Stimulated activated CD4-positive, alpha-beta T cell treated with anti-CD3 and anti-CD28 coated beads, Interleukin-12 subunit alpha, Interleukin-12 subunit beta, amount 100 ng/mL, for 48 hours (primary cell): ENCODE data around the gene GDA.

Experiments
- DNase-seq, 3 donors: peaks; one replicate each; pipeline ENCODE4 v3.0.0-alpha.2; 2020; ENCODE audit warnings: low read depth in 2 of 3, low spot score in 1 of 3

The GDA gene

GRCh38 chr9:72149231-72149975 lies at the start of gene GDA:
Gene GDA, plus strand, starts transcription at chr9:72149440. Its CDS starts 120 bp downstream, at chr9:72149560.
- no peak for DNase-seq

DNA sequence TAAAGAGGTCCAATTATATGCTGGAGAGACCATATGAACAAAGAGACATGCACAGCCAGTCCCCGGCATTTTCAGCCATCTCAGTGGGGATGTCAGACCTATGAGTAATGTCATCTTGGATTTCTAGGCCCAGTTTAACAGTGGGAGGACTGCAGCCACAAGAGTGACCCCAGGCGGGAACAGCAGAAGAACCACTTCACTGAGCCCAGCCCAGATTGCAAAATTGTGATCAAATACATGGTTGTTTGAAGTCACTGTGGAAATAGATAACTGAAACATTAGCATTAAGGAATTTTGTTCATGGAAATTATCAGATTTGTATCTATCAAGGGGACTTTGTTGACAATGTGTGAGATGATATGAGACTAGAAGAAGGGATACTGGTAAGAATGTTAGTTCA lies 46.7 kb upstream of the GDA start:
- DNase-seq = no peak

- no peak for DNase-seq
Measured at GRCh38 chr9:72113056-72113455, 36.2 kb upstream of the GDA start.

- no peak for DNase-seq
Measured at GRCh38 chr9:72119853-72120252, 29.4 kb upstream of the GDA start.

DNA sequence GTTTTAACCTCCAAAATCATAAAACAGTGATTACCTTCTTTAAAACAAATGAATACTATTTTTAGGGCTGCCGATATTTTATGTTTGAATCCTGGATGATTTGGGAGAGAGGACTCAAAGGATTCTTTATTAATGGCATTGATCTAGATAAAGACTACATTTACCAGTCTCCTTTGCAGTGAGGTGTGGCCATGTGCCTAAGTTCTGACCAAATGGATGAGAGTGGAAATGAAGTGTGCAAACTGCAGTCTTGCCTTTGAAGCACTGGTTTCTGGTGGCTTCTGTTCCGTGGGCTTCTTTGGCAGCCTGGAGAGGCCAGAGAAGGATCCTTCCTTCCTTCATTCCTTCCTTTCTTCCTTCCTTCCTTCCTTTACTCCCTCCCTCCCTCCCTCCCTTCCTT lies 24.3 kb upstream of the GDA start:
- DNase-seq = no peak

- no peak for DNase-seq
Measured at GRCh38 chr9:72127753-72128152, 21.5 kb upstream of the GDA start.

- DNase-seq = no peak
Measured at GRCh38 chr9:72128526-72128925, 20.7 kb upstream of the GDA start.

- no peak for DNase-seq
Measured at GRCh38 chr9:72129271-72130156, 19.7 kb upstream of the GDA start.

DNA sequence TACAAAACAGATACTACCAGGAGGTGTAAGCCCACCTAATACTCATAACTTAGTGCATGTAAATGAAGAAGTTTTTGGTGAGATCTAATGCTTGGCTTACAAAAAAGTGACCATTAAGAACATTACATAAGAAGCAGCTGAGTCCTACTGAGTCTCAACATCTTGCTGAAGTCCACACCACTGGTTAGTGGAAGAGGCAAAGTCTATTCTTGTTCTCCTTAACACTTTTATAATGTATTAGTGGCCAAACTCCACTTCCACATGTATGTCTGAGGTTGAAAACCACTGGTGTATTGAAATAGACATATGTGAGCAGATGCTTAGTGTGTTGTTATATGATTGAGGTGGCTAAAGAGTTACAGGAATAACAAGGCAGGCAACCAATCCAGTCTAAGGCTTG lies 18.9 kb upstream of the GDA start:
- no peak for DNase-seq

GRCh38 chr9:72131206-72131605 lies 18.0 kb upstream of the GDA start:
- no peak for DNase-seq

GRCh38 chr9:72132052-72132451 lies 17.2 kb upstream of the GDA start:
- no peak for DNase-seq

GRCh38 chr9:72133365-72134035 lies 15.7 kb upstream of the GDA start:
- no peak for DNase-seq

DNA sequence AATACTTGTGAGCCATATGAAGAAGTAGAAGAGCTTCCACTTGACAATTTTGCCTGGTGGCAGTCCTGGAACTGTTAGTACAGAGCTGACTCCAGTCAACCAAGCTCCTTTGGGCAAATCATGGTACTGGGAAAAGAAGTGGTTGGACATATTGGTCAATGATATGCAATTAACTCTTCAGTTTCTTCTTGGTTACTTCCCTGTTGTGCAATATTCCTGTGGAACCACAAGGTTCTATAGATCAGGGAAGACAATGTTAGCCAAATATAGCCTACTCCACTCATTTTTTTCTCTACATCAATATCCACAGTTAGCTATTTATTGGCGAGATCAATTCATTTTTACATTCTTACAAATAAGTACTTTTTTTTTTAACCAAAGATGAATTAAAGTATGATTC lies 14.4 kb upstream of the GDA start:
- DNase-seq = no peak

DNA sequence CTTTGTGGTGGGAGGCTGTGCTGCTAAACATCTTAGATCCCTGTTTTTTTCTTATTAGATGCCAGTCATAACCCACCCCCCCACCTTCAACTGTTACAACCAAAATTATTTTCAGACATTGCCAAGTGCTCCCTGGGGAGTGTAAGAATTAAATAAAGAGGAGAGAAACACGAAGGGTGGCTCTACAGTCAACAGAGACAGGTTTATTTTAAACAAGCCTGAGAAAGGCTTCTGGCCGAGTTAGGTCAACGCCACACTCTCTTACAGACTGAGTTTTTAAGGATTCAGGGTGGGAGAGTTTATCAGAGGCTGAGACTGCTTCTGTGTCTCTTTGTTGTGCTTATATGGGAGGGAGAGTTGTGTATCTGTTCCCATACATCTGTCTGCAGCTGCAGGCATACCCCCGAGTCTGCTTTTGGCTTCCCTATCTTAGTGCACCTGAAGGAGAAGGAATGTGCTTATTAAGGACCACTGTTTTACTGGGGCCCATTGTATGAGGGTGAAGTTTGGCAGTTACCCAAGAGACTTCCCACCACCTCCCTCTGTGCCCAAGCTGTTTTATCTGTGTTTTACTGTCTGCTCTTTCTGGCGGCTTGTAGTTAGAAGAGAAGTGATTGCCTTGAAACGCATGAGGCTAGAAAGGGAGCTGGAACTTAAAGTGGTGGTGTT lies 11.4 kb upstream of the GDA start:
- no peak for DNase-seq

GRCh38 chr9:72139226-72139625 lies 10.0 kb upstream of the GDA start:
- no peak for DNase-seq

DNA sequence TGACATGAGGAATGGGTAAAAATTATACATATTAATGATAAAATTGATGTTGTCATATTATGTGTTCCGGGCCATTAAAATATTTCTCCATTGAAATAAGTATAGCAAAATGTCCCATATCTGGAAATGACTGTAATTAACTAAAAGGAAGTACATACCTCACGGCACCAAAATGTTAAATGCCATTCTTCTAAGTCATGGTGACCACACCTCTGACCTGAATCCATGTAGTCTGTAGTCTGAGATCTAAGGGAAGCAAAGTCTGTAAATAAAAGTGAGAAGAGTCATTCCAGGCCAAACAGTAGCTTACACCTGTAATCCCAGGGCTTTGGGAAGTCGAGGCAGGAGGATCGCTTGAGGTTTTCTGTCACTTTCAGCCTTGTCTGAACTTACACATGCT lies 8.7 kb upstream of the GDA start:
- no peak for DNase-seq

DNA sequence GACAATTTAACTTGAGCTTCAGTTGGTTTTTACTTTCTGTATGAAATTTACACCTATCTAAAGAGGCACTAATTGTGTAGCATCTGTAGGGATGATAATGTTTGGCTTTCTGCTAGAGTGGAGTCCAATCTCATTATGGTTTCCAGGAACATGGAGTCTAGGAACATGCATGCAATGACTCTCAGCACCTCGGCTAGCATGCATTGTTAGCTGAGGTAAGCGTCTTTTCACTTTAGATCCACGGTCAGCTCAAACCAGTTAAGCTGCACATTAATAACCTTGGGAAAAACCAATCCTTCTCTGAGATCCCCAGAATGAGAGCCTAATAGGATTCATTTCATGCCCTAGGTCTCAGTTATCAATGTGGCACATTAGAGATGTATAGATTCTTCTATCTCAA lies 7.8 kb upstream of the GDA start:
- DNase-seq = no peak

GRCh38 chr9:72144756-72145492 lies 4.3 kb upstream of the GDA start:
- DNase-seq = no peak

GRCh38 chr9:72145733-72146505 lies 3.3 kb upstream of the GDA start:
- DNase-seq = no peak

DNA sequence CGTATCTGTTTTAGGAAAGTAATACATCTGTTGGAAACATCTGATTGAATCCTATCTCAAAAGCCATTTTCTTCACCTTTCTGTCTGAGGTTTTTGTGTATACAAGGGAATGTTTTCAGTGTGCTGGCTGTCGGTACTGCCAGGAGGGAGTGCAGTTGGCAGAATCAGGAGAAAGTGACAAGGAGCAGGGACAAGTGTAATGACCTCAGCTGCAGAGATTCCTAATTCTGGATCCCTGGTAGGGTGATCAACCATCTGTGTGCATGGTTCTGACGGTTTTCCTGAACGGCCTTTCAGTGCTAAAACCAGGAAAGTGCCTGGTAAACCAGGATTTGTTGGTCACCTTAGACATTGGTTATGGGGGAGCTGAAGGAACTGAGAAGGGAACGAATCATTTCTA lies 1.6 kb upstream of the GDA start:
- no peak for DNase-seq
